T-helper 1 cell treated with Interleukin-12 subunit alpha and Interleukin-12 subunit beta and Interleukin-4 antibody, amounts not matched to agents 30 μg/mL and 1 μg/mL, for 36 hours (primary cell): ENCODE measurements around the gene TRIM33.
"Not testable (repeated sequence)": the region's sequence is repeated elsewhere in the genome, so short reads cannot be mapped to it uniquely, and the experiment has no call there.

Experiments used
- H3K27ac Mint-ChIP-seq: one replicate; pipeline ENCODE4 v1.8.0; 2021; ENCODE audit warnings: mild to moderate bottlenecking, mixed read lengths
- H3K27me3 Mint-ChIP-seq: one replicate; pipeline ENCODE4 v1.8.0; 2021; ENCODE audit warnings: low read depth, mixed read lengths
- H3K36me3 Mint-ChIP-seq: one replicate; pipeline ENCODE4 v1.8.0; 2021; ENCODE audit warnings: low read depth, mixed read lengths
- H3K4me1 Mint-ChIP-seq: one replicate; pipeline ENCODE4 v1.8.0; 2021; ENCODE audit warnings: low read depth, mixed read lengths
- H3K4me3 Mint-ChIP-seq: one replicate; pipeline ENCODE4 v1.8.0; 2021; ENCODE audit warnings: mild to moderate bottlenecking, moderate library complexity, mixed read lengths
- H3K9me3 Mint-ChIP-seq: one replicate; pipeline ENCODE4 v1.8.0; 2021; ENCODE audit warnings: mixed read lengths

Gene TRIM33

GRCh38 chr1:114439369-114439768, 71.6 kb downstream of the TRIM33 start:
- Mint-ChIP-seq H3K36me3 (peaks cover 24% of the 10 kb centered on the region), H3K9me3 (no peaks in the 10 kb centered on the region), H3K4me1 (peaks cover 13% of the 10 kb centered on the region), H3K27ac (no peak overlapping the region), H3K27me3 (no peaks in the 10 kb centered on the region), H3K4me3 (no peak overlapping the region)

DNA sequence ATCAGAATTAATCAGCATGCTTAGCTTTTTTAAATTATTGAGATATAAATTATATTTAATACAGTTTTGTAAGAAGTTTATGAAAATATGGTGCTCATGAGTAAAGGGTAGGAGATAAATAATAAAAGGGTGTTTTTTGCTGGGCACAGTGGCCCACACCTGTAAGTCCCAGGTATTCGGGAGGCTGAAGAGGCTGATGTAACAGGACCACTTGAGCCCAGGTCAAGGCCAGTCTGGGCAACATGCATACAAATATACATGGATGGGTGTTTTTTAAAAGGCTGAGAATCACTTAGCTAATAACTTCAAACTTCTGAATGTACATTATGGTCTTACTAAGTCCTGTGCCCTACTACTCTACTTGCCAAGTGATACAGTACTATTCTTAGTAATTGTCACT, 73.2 kb downstream of the TRIM33 start:
- peaks cover 9% of the 10 kb centered on the region for H3K4me1 Mint-ChIP-seq
- no peak overlapping the region for H3K4me3 Mint-ChIP-seq
- no peaks in the 10 kb centered on the region for H3K27me3 Mint-ChIP-seq
- H3K27ac Mint-ChIP-seq, result no peak overlapping the region
- H3K36me3 Mint-ChIP-seq, result peaks cover 23% of the 10 kb centered on the region
- no peaks in the 10 kb centered on the region for H3K9me3 Mint-ChIP-seq

- Mint-ChIP-seq H3K36me3 (peaks cover 24% of the 10 kb centered on the region), H3K4me1 (peaks cover 9% of the 10 kb centered on the region), H3K4me3 (no peak overlapping the region), H3K9me3 (no peaks in the 10 kb centered on the region), H3K27ac (no peak overlapping the region), H3K27me3 (no peaks in the 10 kb centered on the region)
These were observed 74.2 kb downstream of the TRIM33 start for GRCh38 chr1:114436799-114437198.

GRCh38 chr1:114435088-114435715, 75.8 kb downstream of the TRIM33 start:
- peaks cover 10% of the 10 kb centered on the region for H3K4me1 Mint-ChIP-seq
- no peak overlapping the region for H3K27ac Mint-ChIP-seq
- H3K36me3 Mint-ChIP-seq, result peaks cover 19% of the 10 kb centered on the region
- H3K27me3 Mint-ChIP-seq, result no peaks in the 10 kb centered on the region
- no peaks in the 10 kb centered on the region for H3K9me3 Mint-ChIP-seq
- no peak overlapping the region for H3K4me3 Mint-ChIP-seq

DNA sequence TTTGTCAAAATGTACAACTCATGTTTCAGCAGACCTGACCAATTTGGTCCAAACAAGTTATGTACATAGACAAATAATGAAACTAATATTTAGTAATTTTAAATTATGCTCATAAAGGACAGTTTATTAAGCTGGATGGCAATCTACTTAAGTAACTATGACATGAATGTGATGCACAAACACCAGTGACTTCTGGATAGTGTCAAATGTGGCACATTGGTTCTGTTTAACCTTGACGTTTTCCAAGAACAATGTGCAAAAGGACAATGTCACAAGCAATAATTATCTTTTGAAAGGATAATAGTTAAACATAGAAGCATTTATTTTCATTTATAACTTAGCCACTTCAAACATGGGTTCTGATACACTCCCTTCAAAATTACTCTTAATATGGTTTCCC, 80.0 kb downstream of the TRIM33 start:
- Mint-ChIP-seq H3K27ac (no peak overlapping the region), H3K27me3 (no peaks in the 10 kb centered on the region), H3K4me1 (peaks cover 5% of the 10 kb centered on the region), H3K9me3 (no peaks in the 10 kb centered on the region), H3K36me3 (peaks cover 9% of the 10 kb centered on the region), H3K4me3 (no peak overlapping the region)

- H3K27ac Mint-ChIP-seq, result no peak overlapping the region
- no peak overlapping the region for H3K4me3 Mint-ChIP-seq
- H3K9me3 Mint-ChIP-seq, result no peaks in the 10 kb centered on the region
- peaks cover 16% of the 10 kb centered on the region for H3K36me3 Mint-ChIP-seq
- H3K27me3 Mint-ChIP-seq, result no peaks in the 10 kb centered on the region
- H3K4me1 Mint-ChIP-seq, result peaks cover 2% of the 10 kb centered on the region
These were observed 82.8 kb downstream of the TRIM33 start for GRCh38 chr1:114428083-114428754.

- peaks cover 16% of the 10 kb centered on the region for H3K36me3 Mint-ChIP-seq
- no peaks in the 10 kb centered on the region for H3K27me3 Mint-ChIP-seq
- peaks cover 2% of the 10 kb centered on the region for H3K4me1 Mint-ChIP-seq
- no peak overlapping the region for H3K4me3 Mint-ChIP-seq
- H3K27ac Mint-ChIP-seq, result no peak overlapping the region
- no peaks in the 10 kb centered on the region for H3K9me3 Mint-ChIP-seq
These were observed 83.4 kb downstream of the TRIM33 start for GRCh38 chr1:114427612-114428011.

DNA sequence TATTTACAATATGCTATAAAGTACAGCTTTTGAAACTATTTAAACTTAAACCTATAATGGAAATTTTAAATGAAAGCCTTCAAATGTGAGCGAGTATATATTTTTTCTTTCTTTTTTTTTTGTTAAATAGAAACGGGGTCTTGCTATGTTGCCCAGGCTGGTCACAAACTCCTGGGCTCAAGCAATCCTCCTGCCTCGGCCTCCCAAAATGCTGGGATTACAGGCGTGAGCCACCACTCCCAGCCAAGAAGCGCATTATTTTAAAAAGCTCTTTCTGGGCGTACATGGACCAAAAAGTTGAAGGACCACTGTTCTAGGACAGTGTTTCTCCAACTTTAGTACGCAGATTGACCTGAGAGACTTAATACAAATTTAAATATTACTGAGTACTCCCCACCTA, 87.5 kb downstream of the TRIM33 start:
- no peak overlapping the region for H3K27ac Mint-ChIP-seq
- peaks cover 40% of the 10 kb centered on the region for H3K36me3 Mint-ChIP-seq
- H3K27me3 Mint-ChIP-seq, result no peaks in the 10 kb centered on the region
- no peaks in the 10 kb centered on the region for H3K4me1 Mint-ChIP-seq
- H3K4me3 Mint-ChIP-seq, result no peak overlapping the region
- no peaks in the 10 kb centered on the region for H3K9me3 Mint-ChIP-seq

GRCh38 chr1:114418948-114419347, 92.1 kb downstream of the TRIM33 start:
- H3K36me3 Mint-ChIP-seq, result peaks cover 47% of the 10 kb centered on the region
- not testable (repeated sequence) for H3K4me1 Mint-ChIP-seq, H3K4me3 Mint-ChIP-seq, H3K27ac Mint-ChIP-seq, H3K27me3 Mint-ChIP-seq, H3K9me3 Mint-ChIP-seq

DNA sequence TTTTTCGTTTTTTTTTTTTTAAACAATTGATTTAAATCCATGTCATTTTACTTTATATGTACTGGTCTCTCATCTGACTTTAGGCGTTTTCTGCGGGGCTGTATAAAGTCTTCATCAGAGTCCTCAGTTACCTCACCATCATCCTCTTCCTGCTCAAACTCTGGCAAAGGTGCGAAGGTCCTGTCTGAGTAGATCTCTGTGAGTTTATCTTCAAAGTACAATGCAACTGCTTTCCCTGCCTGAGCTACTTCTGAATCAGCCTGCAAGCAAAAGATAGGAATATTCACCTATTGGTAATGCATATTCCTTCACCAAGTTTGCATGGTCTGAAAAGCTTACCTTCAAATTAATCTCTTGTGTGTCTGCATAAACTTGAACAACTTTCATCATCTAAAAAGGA, 113.4 kb downstream of the TRIM33 start:
- H3K36me3 Mint-ChIP-seq, result peaks cover 32% of the 10 kb centered on the region
- no peaks in the 10 kb centered on the region for H3K9me3 Mint-ChIP-seq
- H3K27me3 Mint-ChIP-seq, result no peaks in the 10 kb centered on the region

DNA sequence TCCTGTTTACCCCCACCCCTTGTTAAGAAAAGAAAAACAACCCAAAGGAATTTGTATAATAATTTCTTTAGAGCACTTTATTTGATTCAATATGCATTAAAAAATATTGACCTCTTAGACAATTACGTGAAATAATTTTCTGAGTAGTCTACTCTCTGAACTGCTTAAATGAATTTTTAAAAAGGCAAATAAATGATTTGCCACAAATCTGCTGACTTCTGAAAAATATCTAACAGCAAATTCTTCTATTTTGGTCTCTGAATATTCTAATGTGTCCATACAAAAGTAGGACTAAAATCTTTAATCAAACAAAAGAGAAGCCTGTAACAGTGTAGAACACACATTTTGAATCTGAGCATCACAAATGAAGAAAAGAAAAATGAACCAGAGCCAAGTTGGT, 115.1 kb downstream of the TRIM33 start:
- peaks cover 35% of the 10 kb centered on the region for H3K36me3 Mint-ChIP-seq
- H3K27me3 Mint-ChIP-seq, result no peaks in the 10 kb centered on the region
- no peak overlapping the region for H3K4me3 Mint-ChIP-seq
- no peaks in the 10 kb centered on the region for H3K9me3 Mint-ChIP-seq
- H3K4me1 Mint-ChIP-seq, result no peaks in the 10 kb centered on the region
- no peak overlapping the region for H3K27ac Mint-ChIP-seq

More for the DNA sequence above, 113.4 kb downstream of the TRIM33 start:
- Mint-ChIP-seq H3K27ac (no peak overlapping the region), H3K4me1 (no peaks in the 10 kb centered on the region), H3K4me3 (no peak overlapping the region)

DNA sequence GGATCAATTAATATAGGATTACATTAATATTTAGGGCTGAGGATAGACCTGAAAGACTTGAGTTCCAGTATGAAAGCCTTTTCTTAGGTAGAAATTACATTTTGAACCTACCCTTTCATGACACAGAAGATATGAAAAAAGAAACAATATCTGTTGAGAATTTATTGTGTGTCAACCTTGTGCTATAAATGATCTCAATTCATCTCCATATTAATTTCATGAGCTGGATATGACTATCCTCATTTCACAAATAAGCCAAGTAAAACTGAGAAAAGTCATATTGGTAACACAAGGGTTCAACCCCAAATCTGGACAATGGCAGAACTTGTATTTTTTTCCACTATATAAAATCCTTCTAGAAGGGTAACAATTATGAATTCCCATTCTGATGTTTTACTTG, 120.0 kb downstream of the TRIM33 start:
- H3K27ac Mint-ChIP-seq, result no peak overlapping the region
- H3K36me3 Mint-ChIP-seq, result peaks cover 36% of the 10 kb centered on the region
- H3K27me3 Mint-ChIP-seq, result no peaks in the 10 kb centered on the region
- peaks cover 13% of the 10 kb centered on the region for H3K9me3 Mint-ChIP-seq
- no peaks in the 10 kb centered on the region for H3K4me1 Mint-ChIP-seq
- no peak overlapping the region for H3K4me3 Mint-ChIP-seq

GRCh38 chr1:114390361-114390760, 120.6 kb downstream of the TRIM33 start:
- no peaks in the 10 kb centered on the region for H3K4me1 Mint-ChIP-seq
- no peak overlapping the region for H3K4me3 Mint-ChIP-seq
- H3K9me3 Mint-ChIP-seq, result peaks cover 17% of the 10 kb centered on the region
- H3K36me3 Mint-ChIP-seq, result peaks cover 36% of the 10 kb centered on the region
- H3K27ac Mint-ChIP-seq, result no peak overlapping the region
- no peaks in the 10 kb centered on the region for H3K27me3 Mint-ChIP-seq

GRCh38 chr1:114388432-114389003, 122.5 kb downstream of the TRIM33 start:
- H3K4me1 Mint-ChIP-seq, result no peaks in the 10 kb centered on the region
- H3K27me3 Mint-ChIP-seq, result no peaks in the 10 kb centered on the region
- H3K9me3 Mint-ChIP-seq, result peaks cover 26% of the 10 kb centered on the region
- peaks cover 27% of the 10 kb centered on the region for H3K36me3 Mint-ChIP-seq
- no peak overlapping the region for H3K27ac Mint-ChIP-seq
- H3K4me3 Mint-ChIP-seq, result no peak overlapping the region

DNA sequence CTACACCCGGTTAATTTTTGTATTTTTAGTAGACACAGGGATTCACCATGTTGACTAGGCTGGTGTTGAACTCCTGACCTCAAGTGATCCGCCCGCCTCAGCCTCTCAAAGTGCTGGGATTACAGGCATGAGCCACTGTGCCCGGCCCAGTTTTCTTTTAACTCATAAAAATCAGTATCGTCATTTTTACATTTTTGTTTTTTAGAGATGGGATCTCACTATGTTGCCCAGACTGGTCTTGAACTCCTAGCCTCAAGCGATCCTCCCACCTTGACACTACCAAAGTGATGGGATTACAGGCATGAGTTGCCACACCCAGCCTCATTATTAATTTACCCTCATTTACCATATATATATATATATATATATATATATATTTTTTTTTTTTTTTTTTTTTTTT, 123.4 kb downstream of the TRIM33 start:
- H3K4me1 Mint-ChIP-seq, H3K27ac Mint-ChIP-seq, H3K4me3 Mint-ChIP-seq, H3K27me3 Mint-ChIP-seq: not testable (repeated sequence)
- H3K36me3 Mint-ChIP-seq, result peaks cover 27% of the 10 kb centered on the region
- peaks cover 26% of the 10 kb centered on the region for H3K9me3 Mint-ChIP-seq
